SK-N-SH treated with all-trans-retinoic acid at 6 μM for 48 hours (cell line): Measurements from ENCODE around the gene OXCT1.
A peak's percentile ranks its signal among the peaks of the same experiment; 100 is the strongest.
"Not testable (repeated sequence)": the region's sequence is repeated elsewhere in the genome, so short reads cannot be mapped to it uniquely, and the experiment has no call there.

ENCODE experiments used
- ATAC-seq: fragments of 200-7000 bp; cut with Tn5 transposase; 3 replicates; pipeline ENCODE4 v1.9.1; 2020; ENCODE audit warnings: mild to moderate bottlenecking, moderate library complexity
- ARNTL ChIP-seq: fragments of 450-650 bp; formaldehyde crosslinking; IDR thresholded peaks from 2 replicates; pipeline ENCODE4 v1.5.0; 2020; ENCODE audit warnings: low read depth, mild to moderate bottlenecking, moderate library complexity, borderline replicate concordance
- BACH2 ChIP-seq: fragments of 250-450 bp; sonication (Bioruptor Pico); IDR thresholded peaks from 2 replicates; pipeline ENCODE4 v1.9.0; 2021; ENCODE audit warnings: mild to moderate bottlenecking, borderline replicate concordance
- CSDC2 ChIP-seq: fragments of 250-450 bp; sonication (Bioruptor Pico); IDR thresholded peaks from 2 replicates; pipeline ENCODE4 v1.5.0; 2020; ENCODE audit warnings: mild to moderate bottlenecking, moderate library complexity
- GLIS3 ChIP-seq: fragments of 250-450 bp; sonication (Bioruptor Pico); IDR thresholded peaks from 2 replicates; pipeline ENCODE4 v1.5.0; 2020; ENCODE audit warnings: mild to moderate bottlenecking, moderate library complexity
- ISL1 ChIP-seq: fragments of 250-450 bp; sonication (Bioruptor Pico); IDR thresholded peaks from 2 replicates; pipeline ENCODE4 v2.1.2; 2022; ENCODE audit warnings: mild to moderate bottlenecking, moderate library complexity
- OSR1 ChIP-seq: fragments of 250-450 bp; sonication (Bioruptor Pico); IDR thresholded peaks from 2 replicates; pipeline ENCODE4 v1.8.0; 2022; ENCODE audit warnings: moderate library complexity, mild to moderate bottlenecking, inconsistent platforms
- POU6F1 ChIP-seq: fragments of 250-450 bp; sonication (Bioruptor Pico); IDR thresholded peaks from 2 replicates; pipeline ENCODE4 v1.8.0; 2021; ENCODE audit warnings: low read depth, mild to moderate bottlenecking, moderate library complexity, borderline replicate concordance
- PPARA ChIP-seq: fragments of 250-450 bp; sonication (Bioruptor Pico); IDR thresholded peaks from 2 replicates; pipeline ENCODE4 v1.5.0; 2020; ENCODE audit warnings: mild to moderate bottlenecking, borderline replicate concordance
- SNAI2 ChIP-seq: fragments of 250-450 bp; sonication (Bioruptor Pico); IDR thresholded peaks from 2 replicates; pipeline ENCODE4 v1.5.0; 2020; ENCODE audit warnings: mild to moderate bottlenecking, moderate library complexity
- TCF4 ChIP-seq: fragments of 250-450 bp; sonication (Bioruptor Pico); IDR thresholded peaks from 2 replicates; pipeline ENCODE4 v1.8.0; 2021; ENCODE audit warnings: mild to moderate bottlenecking, moderate library complexity, borderline replicate concordance
- TOX ChIP-seq: fragments of 250-450 bp; sonication (Bioruptor Pico); IDR thresholded peaks from 2 replicates; pipeline ENCODE4 v1.8.0; 2021; ENCODE audit warnings: mild to moderate bottlenecking, moderate library complexity, borderline replicate concordance
- TSHZ2 ChIP-seq: fragments of 250-450 bp; sonication (Bioruptor Pico); IDR thresholded peaks from 2 replicates; pipeline ENCODE4 v1.5.0; 2020; ENCODE audit warnings: mild to moderate bottlenecking, moderate library complexity
- ZC3H10 ChIP-seq: fragments of 250-450 bp; sonication (Bioruptor Pico); IDR thresholded peaks from 2 replicates; pipeline ENCODE4 v1.5.1; 2021; ENCODE audit warnings: mild to moderate bottlenecking, moderate library complexity
- ZFP3 ChIP-seq: fragments of 250-450 bp; sonication (Bioruptor Pico); IDR thresholded peaks from 2 replicates; pipeline ENCODE4 v1.5.0; 2020; ENCODE audit warnings: mild to moderate bottlenecking, moderate library complexity
- ZFP30 ChIP-seq: fragments of 450-650 bp; formaldehyde crosslinking; IDR thresholded peaks from 2 replicates; pipeline ENCODE4 v1.5.0; 2022; ENCODE audit warnings: mild to moderate bottlenecking, moderate library complexity
- ZNF565 ChIP-seq: fragments of 450-650 bp; formaldehyde crosslinking; conservative IDR thresholded peaks from 2 replicates; pipeline ENCODE4 v1.5.0; 2020; ENCODE audit warnings: low read depth, mild to moderate bottlenecking, moderate library complexity
- ZNF8 ChIP-seq: fragments of 450-650 bp; formaldehyde crosslinking; IDR thresholded peaks from 2 replicates; pipeline ENCODE4 v1.5.0; 2020; ENCODE audit warnings: mild to moderate bottlenecking, moderate library complexity
- TF ChIP-seq, protein P1 (sequence below): fragments of 250-450 bp; sonication (Bioruptor Pico); IDR thresholded peaks from 2 replicates; pipeline ENCODE4 v1.8.0; 2020; ENCODE audit warnings: mild to moderate bottlenecking, moderate library complexity, borderline replicate concordance
- TF ChIP-seq, protein P2 (sequence below): fragments of 250-450 bp; sonication (Bioruptor Pico); IDR thresholded peaks from 2 replicates; pipeline ENCODE4 v1.5.1; 2020; ENCODE audit warnings: low read depth, mild to moderate bottlenecking, moderate library complexity
- TF ChIP-seq, protein P3 (sequence below): fragments of 250-450 bp; sonication (Bioruptor Pico); IDR thresholded peaks from 2 replicates; pipeline ENCODE4 v1.5.1; 2021; ENCODE audit warnings: mild to moderate bottlenecking, moderate library complexity

OXCT1 gene

GRCh38 chr5:41721516-41721915, 148.7 kb downstream of the OXCT1 start:
- ATAC-seq: no peak
- TF ChIP-seq ARNTL (CRISPR knock-in tag) (no peak), PPARA (CRISPR knock-in tag) (no peak), ZNF565 (CRISPR knock-in tag) (no peak), ZC3H10 (CRISPR knock-in tag) (no peak), GLIS3 (no peak), TCF4 (CRISPR knock-in tag) (peak; percentile 79; the same call in 1 of the 2 replicates), ZNF8 (peak; percentile 27; the same call in 1 of the 2 replicates), POU6F1 (CRISPR knock-in tag) (no peak), TSHZ2 (CRISPR knock-in tag) (peak; percentile 60; the same call in 1 of the 2 replicates), TOX (CRISPR knock-in tag) (no peak), CSDC2 (CRISPR knock-in tag) (no peak), ISL1 (CRISPR knock-in tag) (no peak)
- TF ChIP-seq, protein P1, sequence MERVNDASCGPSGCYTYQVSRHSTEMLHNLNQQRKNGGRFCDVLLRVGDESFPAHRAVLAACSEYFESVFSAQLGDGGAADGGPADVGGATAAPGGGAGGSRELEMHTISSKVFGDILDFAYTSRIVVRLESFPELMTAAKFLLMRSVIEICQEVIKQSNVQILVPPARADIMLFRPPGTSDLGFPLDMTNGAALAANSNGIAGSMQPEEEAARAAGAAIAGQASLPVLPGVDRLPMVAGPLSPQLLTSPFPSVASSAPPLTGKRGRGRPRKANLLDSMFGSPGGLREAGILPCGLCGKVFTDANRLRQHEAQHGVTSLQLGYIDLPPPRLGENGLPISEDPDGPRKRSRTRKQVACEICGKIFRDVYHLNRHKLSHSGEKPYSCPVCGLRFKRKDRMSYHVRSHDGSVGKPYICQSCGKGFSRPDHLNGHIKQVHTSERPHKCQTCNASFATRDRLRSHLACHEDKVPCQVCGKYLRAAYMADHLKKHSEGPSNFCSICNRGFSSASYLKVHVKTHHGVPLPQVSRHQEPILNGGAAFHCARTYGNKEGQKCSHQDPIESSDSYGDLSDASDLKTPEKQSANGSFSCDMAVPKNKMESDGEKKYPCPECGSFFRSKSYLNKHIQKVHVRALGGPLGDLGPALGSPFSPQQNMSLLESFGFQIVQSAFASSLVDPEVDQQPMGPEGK (CRISPR knock-in tag): no peak
- TF ChIP-seq, protein P2, sequence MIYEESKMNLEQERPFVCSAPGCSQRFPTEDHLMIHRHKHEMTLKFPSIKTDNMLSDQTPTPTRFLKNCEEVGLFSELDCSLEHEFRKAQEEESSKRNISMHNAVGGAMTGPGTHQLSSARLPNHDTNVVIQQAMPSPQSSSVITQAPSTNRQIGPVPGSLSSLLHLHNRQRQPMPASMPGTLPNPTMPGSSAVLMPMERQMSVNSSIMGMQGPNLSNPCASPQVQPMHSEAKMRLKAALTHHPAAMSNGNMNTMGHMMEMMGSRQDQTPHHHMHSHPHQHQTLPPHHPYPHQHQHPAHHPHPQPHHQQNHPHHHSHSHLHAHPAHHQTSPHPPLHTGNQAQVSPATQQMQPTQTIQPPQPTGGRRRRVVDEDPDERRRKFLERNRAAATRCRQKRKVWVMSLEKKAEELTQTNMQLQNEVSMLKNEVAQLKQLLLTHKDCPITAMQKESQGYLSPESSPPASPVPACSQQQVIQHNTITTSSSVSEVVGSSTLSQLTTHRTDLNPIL: no peak
- TF ChIP-seq, protein P3, sequence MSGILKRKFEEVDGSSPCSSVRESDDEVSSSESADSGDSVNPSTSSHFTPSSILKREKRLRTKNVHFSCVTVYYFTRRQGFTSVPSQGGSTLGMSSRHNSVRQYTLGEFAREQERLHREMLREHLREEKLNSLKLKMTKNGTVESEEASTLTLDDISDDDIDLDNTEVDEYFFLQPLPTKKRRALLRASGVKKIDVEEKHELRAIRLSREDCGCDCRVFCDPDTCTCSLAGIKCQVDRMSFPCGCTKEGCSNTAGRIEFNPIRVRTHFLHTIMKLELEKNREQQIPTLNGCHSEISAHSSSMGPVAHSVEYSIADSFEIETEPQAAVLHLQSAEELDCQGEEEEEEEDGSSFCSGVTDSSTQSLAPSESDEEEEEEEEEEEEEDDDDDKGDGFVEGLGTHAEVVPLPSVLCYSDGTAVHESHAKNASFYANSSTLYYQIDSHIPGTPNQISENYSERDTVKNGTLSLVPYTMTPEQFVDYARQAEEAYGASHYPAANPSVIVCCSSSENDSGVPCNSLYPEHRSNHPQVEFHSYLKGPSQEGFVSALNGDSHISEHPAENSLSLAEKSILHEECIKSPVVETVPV (CRISPR knock-in tag): no peak
- TF ChIP-seq, all 23 proteins: peak for 3

DNA sequence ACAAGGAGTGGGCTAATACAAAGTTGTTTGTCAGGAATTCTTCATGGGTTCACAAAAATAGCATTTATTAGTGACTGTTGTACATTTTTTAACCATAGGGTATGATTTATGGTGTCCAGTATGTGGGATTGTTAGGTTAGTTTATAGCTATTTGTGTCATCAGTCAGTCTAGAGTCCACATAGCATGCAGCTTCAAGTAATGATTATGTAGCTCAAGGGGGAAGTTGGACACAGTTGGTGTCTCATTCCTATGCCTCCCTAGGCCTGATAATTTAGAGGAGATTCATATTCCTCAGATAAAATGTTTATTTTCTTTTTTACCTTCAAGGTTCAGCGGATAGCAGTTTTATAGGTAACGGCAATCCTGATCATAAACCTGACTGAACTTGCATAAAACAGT, 153.8 kb downstream of the OXCT1 start:
- ATAC-seq: no peak
- TF ChIP-seq BACH2 (CRISPR knock-in tag) (no peak), OSR1 (CRISPR knock-in tag) (no peak), ZNF8 (no peak), PPARA (CRISPR knock-in tag) (no peak), POU6F1 (CRISPR knock-in tag) (no peak), SNAI2 (CRISPR knock-in tag) (no peak), ZFP3 (CRISPR knock-in tag) (no peak), ARNTL (CRISPR knock-in tag) (no peak), ZFP30 (CRISPR knock-in tag) (no peak), ZC3H10 (CRISPR knock-in tag) (no peak), GLIS3 (no peak), TOX (CRISPR knock-in tag) (no peak), TSHZ2 (CRISPR knock-in tag) (no peak), ISL1 (CRISPR knock-in tag) (no peak)
- TF ChIP-seq, protein P3 (CRISPR knock-in tag): no peak

- ATAC-seq: not testable (repeated sequence)
Measured at GRCh38 chr5:41714446-41714845, 155.8 kb downstream of the OXCT1 start.
